GM18861 (cell line): ENCODE measurements around the gene DOK4.

ENCODE experiments used
- ATAC-seq: cut with Tn5 transposase; IDR thresholded peaks from one replicate; pipeline ENCODE4 v1.9.1; 2021; ENCODE audit not compliant: unreplicated experiment

DOK4 gene

DNA sequence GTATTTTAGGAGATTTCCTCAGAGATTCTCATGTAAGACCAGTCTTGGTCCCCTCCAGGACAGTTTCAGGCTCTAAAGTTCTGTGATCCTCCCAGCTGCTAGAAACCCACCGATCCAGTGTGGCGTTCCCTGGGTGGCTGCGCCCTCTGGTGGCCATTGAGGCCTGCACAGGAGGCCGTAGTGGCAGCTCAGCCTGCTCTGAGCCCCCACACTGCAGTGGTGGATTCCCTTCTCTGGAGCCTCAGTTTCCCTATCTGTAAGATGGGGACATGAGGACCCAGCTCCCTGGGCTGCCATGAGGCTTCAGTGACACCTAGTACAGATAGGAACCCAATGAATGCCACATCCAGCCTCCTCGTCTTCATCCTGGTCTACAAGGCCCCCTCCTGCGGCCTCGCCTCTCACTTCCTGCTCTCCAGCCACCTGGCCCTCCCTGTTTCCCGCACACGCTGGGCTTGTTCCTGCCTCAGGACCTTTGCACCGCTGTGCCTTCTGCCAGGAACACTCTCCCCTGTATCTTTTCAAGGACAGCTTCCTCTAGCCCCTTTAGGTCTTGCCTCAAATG, 33.6 kb upstream of the DOK4 start:
- ATAC-seq = peak; percentile 56

GRCh38 chr16:57518922-57519321, 32.6 kb upstream of the DOK4 start:
- ATAC-seq = no peak

DNA sequence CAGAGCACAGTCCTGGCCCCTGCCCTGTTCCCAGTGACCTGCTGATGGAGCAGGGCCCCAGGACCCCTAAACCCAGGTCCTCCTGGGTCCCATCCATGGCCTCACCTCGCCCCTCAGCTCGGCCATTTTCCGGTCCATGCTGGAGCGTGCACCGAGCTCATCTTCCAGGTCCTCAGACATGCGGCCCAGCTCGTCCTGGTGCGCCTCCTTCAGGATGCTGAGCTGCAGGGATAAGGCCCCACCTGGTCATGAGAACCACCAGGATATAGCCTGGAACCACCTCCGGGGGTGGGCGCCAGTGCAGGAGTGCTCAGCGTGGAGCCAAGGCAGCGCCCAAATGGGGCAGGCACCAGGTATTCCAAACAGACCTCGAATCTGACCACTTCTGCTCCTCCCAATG, 32.2 kb upstream of the DOK4 start:
- no peak for ATAC-seq

GRCh38 chr16:57517397-57518367, 31.4 kb upstream of the DOK4 start:
- ATAC-seq = no peak

DNA sequence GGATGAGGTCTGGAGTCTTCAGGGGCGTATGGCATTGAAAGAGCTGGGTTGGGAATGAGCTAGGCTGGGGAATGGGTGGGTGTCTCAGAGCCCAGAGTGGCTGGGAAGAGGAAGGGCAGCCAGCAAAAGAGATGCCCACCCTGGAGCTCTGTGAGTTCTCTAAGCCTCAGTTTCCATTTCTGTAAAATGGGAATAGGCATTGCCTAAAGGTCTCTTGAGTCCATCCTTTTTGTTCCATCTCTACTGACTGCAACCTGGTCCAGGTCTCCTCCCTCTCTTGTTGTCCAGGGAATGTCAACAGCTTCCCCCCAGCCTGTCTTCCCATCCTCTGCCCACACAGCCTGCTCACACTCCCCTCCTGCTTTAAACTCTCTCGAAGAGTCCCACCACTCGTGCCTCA, 30.5 kb upstream of the DOK4 start:
- ATAC-seq = no peak

DNA sequence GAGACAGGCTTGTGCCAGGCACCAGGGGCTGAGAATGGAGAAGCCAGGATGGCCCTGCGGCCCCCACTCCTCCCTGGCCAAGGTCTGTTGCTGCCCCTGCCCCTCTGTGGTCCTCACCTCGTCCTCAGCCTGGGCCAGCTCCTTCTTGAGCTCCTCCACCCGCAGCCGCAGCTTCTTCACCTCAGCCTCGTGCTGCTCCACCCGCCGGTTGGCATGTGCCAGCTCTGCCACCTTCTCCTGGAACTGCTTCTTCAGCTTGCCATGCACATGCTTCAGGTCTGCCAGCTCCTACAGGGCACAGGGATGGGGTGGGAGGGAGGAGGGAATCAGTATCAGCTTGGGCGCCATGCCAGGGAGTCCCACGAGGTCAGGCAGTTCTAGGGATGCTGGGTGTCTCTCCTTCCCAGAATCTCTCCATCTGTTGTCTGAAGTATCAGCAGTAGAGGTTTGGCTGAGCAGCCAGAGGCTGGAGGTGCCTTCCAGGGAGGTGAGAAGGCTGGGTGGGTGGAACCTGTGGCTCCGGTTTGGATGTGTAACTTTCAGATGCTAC, 30.0 kb upstream of the DOK4 start:
- no peak for ATAC-seq

GRCh38 chr16:57514791-57515600, 28.7 kb upstream of the DOK4 start:
- no peak for ATAC-seq

- ATAC-seq = no peak
Measured at GRCh38 chr16:57514371-57514770, 28.1 kb upstream of the DOK4 start.

- no peak for ATAC-seq
Measured at GRCh38 chr16:57513371-57514102, 27.2 kb upstream of the DOK4 start.

DNA sequence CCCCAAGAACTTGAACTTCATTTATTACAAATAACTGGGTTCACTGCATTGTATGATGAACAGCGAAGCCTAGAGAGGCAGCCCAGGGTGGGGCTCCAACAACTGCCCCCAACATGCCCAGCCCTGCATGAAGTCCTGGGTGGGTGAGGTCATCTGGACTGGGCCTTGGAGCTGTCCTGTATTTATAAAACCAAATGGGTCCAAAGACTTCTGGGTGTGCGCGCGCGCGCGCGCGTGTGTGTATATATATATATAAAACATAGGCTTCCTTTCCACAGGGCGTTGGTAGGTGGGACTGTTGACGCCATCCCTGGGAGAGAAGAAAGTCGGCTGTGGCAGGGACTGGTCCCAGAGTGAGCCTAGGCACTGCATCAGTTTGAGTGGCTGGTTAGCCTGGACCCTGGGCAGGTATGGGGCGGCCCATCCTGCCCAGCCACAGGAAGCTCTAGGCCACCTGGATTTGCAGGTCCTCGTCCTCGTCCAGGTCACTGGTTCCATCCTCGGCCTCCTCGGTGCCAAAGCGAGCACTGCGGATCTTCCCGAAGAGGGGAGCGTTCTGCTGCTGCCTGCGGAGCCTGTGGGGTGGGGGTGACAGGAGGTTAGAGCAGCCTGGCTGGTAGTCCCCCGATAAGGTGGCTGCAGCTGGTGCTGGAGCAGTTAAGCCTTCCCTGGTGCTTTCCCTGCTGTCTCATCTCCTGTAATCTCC, 26.2 kb upstream of the DOK4 start:
- ATAC-seq = no peak

DNA sequence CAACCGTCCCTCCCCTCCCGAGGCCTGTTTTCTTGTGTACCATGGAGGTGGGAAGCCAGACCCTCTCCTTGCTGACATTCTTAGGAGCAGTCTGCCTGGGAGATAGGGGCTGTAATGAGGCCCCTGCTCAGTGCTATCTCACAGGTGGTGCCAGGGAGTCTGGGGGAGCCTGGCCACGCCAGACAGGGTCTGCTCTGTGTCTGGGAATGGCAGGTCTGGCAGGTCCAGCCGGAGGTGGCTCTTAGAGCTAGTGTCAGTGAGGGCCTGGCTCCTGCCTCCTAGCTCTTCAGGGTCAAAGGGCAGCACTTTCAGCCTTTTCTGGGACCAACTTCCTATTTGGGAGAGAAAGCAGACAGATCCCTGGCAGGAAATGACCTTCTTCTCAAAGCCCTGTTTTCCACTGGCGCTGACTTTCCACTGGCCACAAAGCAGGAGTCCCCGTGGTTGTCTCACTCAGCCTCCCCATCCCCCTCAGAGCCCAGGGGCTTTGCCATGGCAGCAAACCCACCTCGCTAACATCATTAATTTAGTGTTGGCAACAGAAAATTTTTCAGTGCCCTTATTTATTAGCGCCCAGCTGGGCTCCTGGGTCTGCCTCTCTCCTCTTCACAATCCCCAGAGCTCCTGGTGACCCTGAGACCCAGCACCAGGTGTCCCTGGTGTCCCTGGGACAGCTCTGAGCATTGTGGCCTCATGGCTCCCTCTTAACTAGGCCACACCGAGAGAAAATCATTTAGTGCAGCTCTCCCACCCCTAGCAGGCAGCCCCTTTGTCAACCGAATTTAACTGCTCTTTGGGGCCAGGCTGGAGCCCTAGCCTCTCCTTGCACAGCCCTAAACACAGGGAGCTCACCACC, 24.0 kb upstream of the DOK4 start:
- ATAC-seq = no peak

GRCh38 chr16:57509231-57509923, 23.1 kb upstream of the DOK4 start:
- no peak for ATAC-seq

DNA sequence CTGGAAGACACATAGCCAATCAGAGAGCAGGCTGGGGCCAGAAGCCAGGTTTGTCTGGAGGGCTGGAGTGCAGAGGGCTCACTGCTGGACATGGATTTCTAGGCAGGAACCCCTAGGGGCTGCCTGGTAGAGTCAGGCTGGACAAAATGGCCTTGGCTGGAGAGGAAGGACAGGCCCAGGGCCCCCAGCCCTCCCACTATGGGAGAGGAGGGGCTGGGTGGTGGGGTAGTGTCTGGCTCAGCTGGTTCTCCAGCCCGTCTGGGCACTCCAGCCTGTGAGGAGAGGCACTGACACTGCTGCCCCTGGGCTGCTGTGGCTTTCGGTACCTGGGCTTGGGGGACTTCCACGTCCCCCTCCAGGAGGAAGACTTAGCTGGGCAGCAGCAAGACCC, 21.7 kb upstream of the DOK4 start:
- no peak for ATAC-seq

DNA sequence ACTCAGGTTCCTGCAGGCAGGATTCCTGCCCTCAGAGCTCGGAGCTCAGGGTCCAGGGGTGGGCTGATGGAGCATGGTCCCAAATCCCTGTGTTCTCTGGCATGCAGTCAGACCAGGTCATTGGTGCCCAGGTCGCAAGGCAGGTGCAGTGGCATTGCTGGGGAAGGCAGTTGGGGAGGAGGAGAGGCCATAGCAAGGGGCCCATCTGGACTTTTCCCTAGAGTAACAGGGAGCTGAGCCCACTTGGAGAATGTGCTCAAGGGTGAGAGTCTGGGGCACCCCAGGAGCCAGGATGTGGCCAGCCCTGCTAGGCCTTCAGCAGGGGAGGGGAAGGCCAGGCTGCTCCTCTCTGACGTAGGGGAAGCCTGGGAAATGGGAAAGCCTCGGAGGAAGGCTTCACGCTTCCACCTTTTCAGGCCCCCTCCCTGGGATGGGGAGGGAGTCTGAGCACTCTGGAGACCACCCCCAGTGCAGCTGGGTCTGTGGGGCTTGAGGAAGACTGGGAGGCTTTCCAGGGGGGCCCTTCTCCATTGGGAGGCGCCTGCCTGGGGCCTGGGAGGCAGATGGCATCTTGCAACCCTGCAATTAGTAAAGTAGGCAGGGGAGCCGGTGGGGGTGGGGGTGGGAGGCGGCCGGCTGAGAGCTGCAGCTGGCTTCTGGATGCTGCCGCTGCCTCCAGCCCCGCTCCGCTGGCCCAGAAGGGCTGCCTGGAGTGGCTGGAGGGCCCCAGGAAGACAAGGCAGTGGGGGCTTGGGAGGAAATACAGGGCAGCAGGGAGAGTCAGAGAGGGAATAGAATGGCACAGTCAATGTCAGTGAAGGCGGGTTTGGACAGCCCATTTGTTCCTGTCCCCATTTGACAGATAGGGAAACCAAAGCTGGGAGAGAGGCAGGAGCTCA, 21.1 kb upstream of the DOK4 start:
- no peak for ATAC-seq

DNA sequence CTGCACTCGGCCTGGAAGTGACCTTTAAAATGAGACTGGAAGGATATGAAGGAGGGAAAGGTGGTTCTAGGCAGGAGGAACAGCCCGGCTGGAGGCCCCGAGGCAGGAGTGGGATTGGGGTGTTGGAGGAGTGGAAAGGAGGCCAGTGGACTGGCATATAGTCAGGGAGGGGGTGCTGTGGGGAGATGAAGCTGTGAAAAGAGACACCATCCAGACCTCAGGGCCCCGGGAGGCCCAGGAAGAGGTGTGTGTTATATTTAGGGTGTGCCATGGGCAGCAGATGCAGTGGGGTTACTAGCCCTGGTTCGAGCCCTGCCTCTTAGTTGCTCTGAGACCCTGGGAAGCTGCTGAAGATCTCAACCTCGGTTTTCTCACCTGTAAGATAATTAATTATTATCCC, 18.9 kb upstream of the DOK4 start:
- ATAC-seq = no peak

GRCh38 chr16:57504491-57504890, 18.2 kb upstream of the DOK4 start:
- no peak for ATAC-seq

- ATAC-seq = no peak
Measured at GRCh38 chr16:57504001-57504400, 17.7 kb upstream of the DOK4 start.

GRCh38 chr16:57503366-57503765, 17.1 kb upstream of the DOK4 start:
- no peak for ATAC-seq
